ENCODE measurements around the gene ZNF771. TPM values are rescaled to one million over a fixed set of nuclear protein-coding genes. Genes with fewer than 3 reads are reported as not detected.

ZNF771 gene
- polyA plus RNA-seq, 2 of the 4 experiments (the other 2 are of a cell fraction) = 5.7 to 7.2 TPM

- peak; percentile 81 for TF ChIP-seq POLR2A (IDR thresholded peaks at IDR 0.05; ENCODE audit: low read length)
- peak; percentile 78 for TF ChIP-seq MAX (IDR thresholded peaks at IDR 0.05)
- 0 out of 2 replicates have a peak, but pooled peaks have one; percentile 12 for TF ChIP-seq TFCP2L1 (CRISPR knock-in tag; IDR thresholded peaks at IDR 0.05)
- no peak for TF ChIP-seq RAD21 (conservative IDR thresholded peaks at IDR 0.05 in 1 of 2, IDR thresholded peaks at IDR 0.05 in 1 of 2)
- TF ChIP-seq RCOR1 (IDR thresholded peaks at IDR 0.05; ENCODE audit: low read depth, low read length) = no peak
- TF ChIP-seq PHF8 (IDR thresholded peaks at IDR 0.05; ENCODE audit: borderline replicate concordance, low read depth) = peak; percentile 14; the same call in 1 of the 2 replicates
- TF ChIP-seq SREBF2 (IDR thresholded peaks at IDR 0.05) = no peak
- TF ChIP-seq JUN (IDR thresholded peaks at IDR 0.05) = peak; percentile 20 to 62; a peak in 3 of 5 replicates
- POLR2A ChIA-PET = interaction anchor here (0.7 to 2.0 kb wide), 5 partner anchors 17 to 77 kb away, joined by 3 to 7 read pairs (median 5); partner anchors contain the start of genes ZNF48 and ZNF771
- no peaks in the 10 kb centered on the region for H3K9me3 ChIP-seq
- peak overlapping the region; percentile 73 for H3K4me2 ChIP-seq
- H3K27ac ChIP-seq = peak overlapping the region; percentile 93 to 96
- peaks cover 12% of the 10 kb centered on the region for H3K4me1 ChIP-seq
- DNase-seq (ENCODE audit: low read depth in 1 of 2, low spot score in 1 of 2) (peak; percentile 93 to 98), ATAC-seq (peak; percentile 89 to 97), FAIRE-seq (no peak)
- 2% methylated on average over 32 of the region's 67 CpGs for WGBS (ENCODE audit: missing lambda C conversion rate)
- H3K4me3 ChIP-seq = peak overlapping the region; percentile 84
- CTCF ChIA-PET = interaction anchor here (1.0 to 2.1 kb wide), 4 partner anchors 12 to 34 kb away, joined by 3 to 6 read pairs (median 6); partner anchors contain the start of gene ZNF48
Observed at GRCh38 chr16:30378236-30379157, 28.9 kb upstream of the ZNF771 start.

GRCh38 chr16:30379158-30379783 lies 28.1 kb upstream of the ZNF771 start:
- DNase-seq (ENCODE audit: low read depth in 1 of 2, low spot score in 1 of 2) (no peak), FAIRE-seq (no peak), ATAC-seq (no peak)
- H3K4me2 ChIP-seq = peak overlapping the region; percentile 73
- H3K4me1 ChIP-seq = peaks cover 12% of the 10 kb centered on the region
- 49% methylated on average over 27 of the region's 27 CpGs for WGBS (ENCODE audit: missing lambda C conversion rate)
- H3K4me3 ChIP-seq = peak overlapping the region; percentile 84
- TF ChIP-seq POLR2A (IDR thresholded peaks at IDR 0.05; ENCODE audit: low read length) (no peak), HEYL (CRISPR knock-in tag; IDR thresholded peaks at IDR 0.05) (no peak), CBX8 (IDR thresholded peaks at IDR 0.05) (no peak), KDM5A (IDR thresholded peaks at IDR 0.05) (no peak), POLR2AphosphoS2 (conservative IDR thresholded peaks at IDR 0.05; ENCODE audit: low read length) (no peak), NR3C1 (IDR thresholded peaks at IDR 0.05) (no peak), HOXA7 (CRISPR knock-in tag; IDR thresholded peaks at IDR 0.05) (no peak), JUN (IDR thresholded peaks at IDR 0.05) (no peak), JUNB (IDR thresholded peaks at IDR 0.05) (no peak), EP300 (IDR thresholded peaks at IDR 0.05) (no peak), E2F6 (IDR thresholded peaks at IDR 0.05; ENCODE audit: borderline replicate concordance, low read depth) (no peak), ESRRA (IDR thresholded peaks at IDR 0.05; ENCODE audit: borderline replicate concordance, low read length) (no peak), PHF8 (IDR thresholded peaks at IDR 0.05; ENCODE audit: borderline replicate concordance, low read depth) (no peak), NPAS2 (CRISPR knock-in tag; IDR thresholded peaks at IDR 0.05; ENCODE audit: borderline replicate concordance) (no peak), HDAC2 (IDR thresholded peaks at IDR 0.05) (no peak), MAZ (IDR thresholded peaks at IDR 0.05; ENCODE audit: borderline replicate concordance, low read depth, low read length) (no peak), ZFP36 (IDR thresholded peaks at IDR 0.05; ENCODE audit: borderline replicate concordance, partially characterized antibody) (no peak), HMGXB4 (CRISPR knock-in tag; IDR thresholded peaks at IDR 0.05; ENCODE audit: borderline replicate concordance) (no peak), SMC3 (IDR thresholded peaks at IDR 0.05) (no peak), ZNF302 (CRISPR knock-in tag; IDR thresholded peaks at IDR 0.05) (no peak)
- H3K27ac ChIP-seq = peak overlapping the region; percentile 90 to 96
- POLR2A ChIA-PET = interaction anchor here (0.9 to 2.0 kb wide), 3 partner anchors 16 to 39 kb away, joined by 5 to 7 read pairs (median 6); partner anchors contain the start of genes ZNF48 and ZNF771
- CTCF ChIA-PET = interaction anchor here (1.2 to 1.5 kb wide), 2 partner anchors 8 to 33 kb away, joined by 3 read pairs; no protein-coding TSS in a partner anchor
- no peaks in the 10 kb centered on the region for H3K9me3 ChIP-seq
